NT2/D1 (cell line): ENCODE measurements around the gene PMM2.
"Not testable (repeated sequence)": the region's sequence is repeated elsewhere in the genome, so short reads cannot be mapped to it uniquely, and the experiment has no call there.

Experiments
- DNase-seq: peaks from one replicate; pipeline ENCODE4 v3.0.0-alpha.2; 2011; ENCODE audit warnings: low read depth, low spot score
- H3K27me3 ChIP-seq: 2 replicates; pipeline ENCODE4 v1.6.0; 2011; ENCODE audit warnings: mild to moderate bottlenecking; ENCODE audit not compliant: insufficient read length, insufficient read depth
- H3K36me3 ChIP-seq: 2 replicates; pipeline ENCODE4 v1.6.1; 2011; ENCODE audit warnings: mild to moderate bottlenecking, low read length, mixed read lengths; ENCODE audit not compliant: insufficient read depth, insufficient read length
- H3K4me1 ChIP-seq: 2 replicates; pipeline ENCODE4 v1.5.1; 2011; ENCODE audit not compliant: insufficient read depth, insufficient read length
- H3K4me3 ChIP-seq: 2 replicates; pipeline ENCODE4 v1.5.1; 2011; ENCODE audit warnings: low read depth; ENCODE audit not compliant: insufficient read length
- H3K9ac ChIP-seq: 2 replicates; pipeline ENCODE4 v1.6.0; 2011; ENCODE audit warnings: low read depth; ENCODE audit not compliant: insufficient read length
- H3K9me3 ChIP-seq: 2 replicates; pipeline ENCODE4 v1.5.1; 2011; ENCODE audit warnings: mild to moderate bottlenecking, low read length; ENCODE audit not compliant: insufficient read depth
- SUZ12 ChIP-seq: IDR thresholded peaks from 2 replicates; pipeline ENCODE4 v1.6.1; 2011; ENCODE audit not compliant: insufficient read length, insufficient read depth; ENCODE audit errors: extremely low read depth
- YY1 ChIP-seq: IDR thresholded peaks from 2 replicates; pipeline ENCODE4 v1.6.1; 2011; ENCODE audit not compliant: insufficient read length, insufficient read depth
- ZNF274 ChIP-seq: IDR thresholded peaks from 2 replicates; pipeline ENCODE4 v1.6.1; 2011; ENCODE audit warnings: mild to moderate bottlenecking, low read depth, low read length

Gene PMM2

DNA sequence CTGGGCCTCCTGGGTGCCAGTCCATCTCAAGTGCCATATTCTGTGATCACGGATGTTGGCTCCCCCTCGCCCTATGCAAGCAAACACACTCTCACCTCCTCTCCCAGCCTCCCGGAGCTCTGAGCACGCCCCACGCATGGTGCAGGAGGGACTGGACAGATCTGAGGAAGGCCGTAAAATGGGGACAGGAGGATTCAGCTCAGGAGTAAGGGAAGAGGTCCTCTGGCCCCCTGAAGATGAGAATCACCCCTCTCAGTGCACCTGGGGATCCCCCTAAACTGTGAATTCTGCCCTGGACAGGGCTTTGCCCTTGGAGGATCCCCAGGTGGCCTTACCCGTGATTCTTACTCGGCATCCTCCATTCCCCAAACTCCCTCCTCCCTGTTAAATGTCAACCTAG lies 15.8 kb upstream of the PMM2 start:
- Histone ChIP-seq H3K36me3 (no peaks in the 10 kb centered on the region), H3K27me3 (no peaks in the 10 kb centered on the region), H3K4me3 (no peak overlapping the region), H3K4me1 (no peaks in the 10 kb centered on the region), H3K9me3 (no peaks in the 10 kb centered on the region), H3K9ac (no peak overlapping the region)
- DNase-seq = no peak
- no peak for TF ChIP-seq SUZ12
- no peak for TF ChIP-seq YY1
- TF ChIP-seq ZNF274 = no peak

DNA sequence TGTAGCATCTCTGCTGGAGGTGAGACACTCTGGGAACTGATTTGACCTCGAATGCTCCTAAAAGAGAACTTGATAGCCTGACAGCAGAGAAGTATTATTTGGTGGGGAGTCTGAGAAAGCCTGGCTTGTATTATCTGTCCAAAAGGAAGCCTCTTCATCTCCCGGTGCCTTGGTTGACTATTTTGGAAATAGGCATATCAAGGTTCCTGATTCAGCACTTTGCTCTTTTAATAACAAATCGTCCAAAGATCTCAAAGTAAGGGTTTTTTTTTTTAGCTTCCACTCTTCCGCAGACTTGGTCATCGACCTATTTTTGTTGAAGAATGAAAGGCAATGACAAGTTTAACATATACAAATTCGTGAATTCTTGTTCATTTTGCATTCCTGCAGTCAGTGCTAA lies 15.0 kb upstream of the PMM2 start:
- no peak overlapping the region for H3K4me3 ChIP-seq
- H3K36me3 ChIP-seq = no peaks in the 10 kb centered on the region
- H3K4me1 ChIP-seq = no peaks in the 10 kb centered on the region
- H3K9ac ChIP-seq = no peak overlapping the region
- H3K9me3 ChIP-seq = no peaks in the 10 kb centered on the region
- no peak for DNase-seq
- no peaks in the 10 kb centered on the region for H3K27me3 ChIP-seq
- no peak for TF ChIP-seq ZNF274
- TF ChIP-seq YY1 = no peak
- no peak for TF ChIP-seq SUZ12

DNA sequence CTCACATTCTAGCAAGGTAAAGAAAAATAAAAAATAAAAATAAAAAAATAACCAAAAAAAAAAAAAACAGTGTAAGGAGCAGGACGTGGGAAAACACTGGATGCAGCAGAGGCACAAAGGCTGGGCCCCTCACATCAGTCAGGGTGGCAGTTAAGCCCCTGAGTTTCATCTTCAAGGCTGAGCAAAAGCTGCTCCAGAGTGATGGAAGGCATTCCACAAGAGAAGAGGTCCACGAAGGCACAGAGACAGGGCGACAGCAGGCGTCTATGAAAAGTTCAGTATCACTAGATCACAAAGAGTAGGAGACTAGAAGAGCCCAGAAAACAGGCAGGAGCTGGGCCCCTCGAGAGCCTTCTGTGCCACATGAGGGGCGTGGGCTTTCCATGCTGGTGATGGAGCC lies 12.2 kb upstream of the PMM2 start:
- no peaks in the 10 kb centered on the region for H3K4me1 ChIP-seq
- no peaks in the 10 kb centered on the region for H3K9me3 ChIP-seq
- H3K9ac ChIP-seq = no peak overlapping the region
- DNase-seq = no peak
- no peak overlapping the region for H3K4me3 ChIP-seq
- H3K36me3 ChIP-seq = no peaks in the 10 kb centered on the region
- no peak for TF ChIP-seq SUZ12
- no peak for TF ChIP-seq ZNF274
- TF ChIP-seq YY1 = no peak
- no peaks in the 10 kb centered on the region for H3K27me3 ChIP-seq

DNA sequence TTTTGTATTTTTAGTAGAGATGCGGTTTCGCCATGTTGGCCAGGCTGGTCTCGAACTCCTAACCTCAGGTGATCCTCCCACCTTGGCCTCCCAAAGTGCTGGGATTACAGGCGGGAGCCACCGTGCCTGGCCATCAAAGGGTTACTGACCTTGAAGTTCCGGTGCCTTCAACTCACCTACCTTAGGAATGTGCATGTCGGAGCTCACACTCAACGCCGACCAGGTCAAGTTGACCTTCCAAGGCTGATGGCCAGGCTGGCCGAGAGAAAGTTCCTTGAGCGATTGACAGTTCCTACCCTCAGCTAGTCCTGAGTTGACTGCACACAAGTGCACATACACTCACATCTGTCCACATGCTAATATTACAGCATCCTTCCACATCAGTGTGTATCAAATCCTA lies 11.3 kb upstream of the PMM2 start:
- H3K36me3 ChIP-seq, H3K9me3 ChIP-seq, H3K27me3 ChIP-seq, DNase-seq, H3K4me1 ChIP-seq, H3K9ac ChIP-seq, H3K4me3 ChIP-seq: not testable (repeated sequence)

DNA sequence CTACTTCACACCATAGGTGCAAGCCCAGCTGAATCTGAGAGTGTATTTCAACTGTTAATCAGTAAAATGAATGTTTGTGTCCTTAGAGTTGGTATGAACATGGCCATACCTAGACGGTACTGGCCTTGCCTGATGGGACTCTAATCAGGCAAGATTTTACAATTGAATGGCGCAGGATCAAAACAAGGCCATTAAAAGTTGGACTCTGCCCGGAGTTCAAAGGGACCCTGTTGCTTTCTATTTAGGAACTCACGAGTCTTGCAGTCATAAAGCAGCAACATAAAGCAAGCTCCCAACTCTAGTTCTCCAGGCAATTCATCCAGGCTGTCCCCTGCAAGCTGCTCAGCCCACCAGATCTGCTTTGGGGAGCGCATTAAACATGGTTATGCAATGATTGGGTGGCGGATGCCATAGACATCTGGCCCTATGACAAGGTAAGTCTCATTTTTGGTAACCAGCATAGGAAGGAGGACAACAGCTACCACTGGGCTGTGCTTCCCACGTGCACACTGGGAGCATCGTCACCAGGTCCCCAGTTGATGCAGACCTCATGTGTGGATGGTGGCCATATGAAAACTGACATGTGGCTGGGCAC lies 9.0 kb upstream of the PMM2 start:
- no peaks in the 10 kb centered on the region for H3K27me3 ChIP-seq
- no peaks in the 10 kb centered on the region for H3K4me1 ChIP-seq
- H3K36me3 ChIP-seq = peaks cover 3% of the 10 kb centered on the region
- no peak overlapping the region for H3K4me3 ChIP-seq
- H3K9ac ChIP-seq = no peak overlapping the region
- H3K9me3 ChIP-seq = no peaks in the 10 kb centered on the region
- no peak for DNase-seq
- TF ChIP-seq SUZ12 = no peak
- TF ChIP-seq ZNF274 = no peak
- TF ChIP-seq YY1 = no peak

DNA sequence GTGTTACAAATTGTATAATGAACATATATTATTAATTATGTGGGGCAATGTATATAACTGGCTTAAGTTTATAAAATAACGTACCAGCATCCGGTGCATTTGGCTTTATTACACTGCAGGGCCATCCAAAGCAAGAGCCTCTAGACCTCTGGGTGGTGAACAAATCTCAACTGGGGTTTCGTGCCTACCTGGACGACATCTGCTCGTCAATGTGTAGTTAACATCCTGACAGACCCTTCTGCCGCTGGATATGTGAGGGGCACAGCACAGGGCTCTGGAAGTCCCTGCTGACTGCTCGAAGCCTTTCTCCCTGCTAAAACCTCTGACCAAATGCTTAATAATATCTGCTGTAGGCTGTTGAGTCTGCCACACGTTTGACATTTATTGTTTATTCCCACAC lies 2.5 kb upstream of the PMM2 start:
- DNase-seq = no peak
- Histone ChIP-seq H3K4me3 (no peak overlapping the region), H3K9ac (no peak overlapping the region), H3K9me3 (no peaks in the 10 kb centered on the region), H3K27me3 (no peaks in the 10 kb centered on the region), H3K36me3 (peaks cover 39% of the 10 kb centered on the region), H3K4me1 (peaks cover 5% of the 10 kb centered on the region)
- TF ChIP-seq SUZ12 = no peak
- TF ChIP-seq ZNF274 = no peak
- no peak for TF ChIP-seq YY1

DNA sequence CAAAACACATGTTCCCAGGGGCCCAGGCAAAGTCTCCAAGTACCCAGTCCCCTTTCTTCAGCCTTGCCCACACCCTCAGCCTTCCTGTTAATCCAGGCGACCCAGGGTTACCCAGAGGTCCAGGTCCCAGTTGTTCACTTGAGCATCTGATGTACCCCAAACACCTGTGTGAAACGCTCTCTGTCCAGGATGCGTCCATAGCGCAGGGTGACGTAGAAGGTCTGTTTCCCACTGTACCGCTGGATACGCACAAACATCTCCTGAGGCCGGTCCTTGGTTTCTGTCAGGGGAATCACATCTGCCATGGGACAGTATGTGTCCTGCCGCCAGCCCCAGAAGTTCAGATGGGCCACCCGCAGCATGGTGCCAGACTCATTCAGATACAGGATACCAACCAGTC lies 1.8 kb upstream of the PMM2 start:
- Histone ChIP-seq H3K27me3 (no peaks in the 10 kb centered on the region), H3K4me3 (no peak overlapping the region), H3K9me3 (no peaks in the 10 kb centered on the region), H3K4me1 (peaks cover 5% of the 10 kb centered on the region), H3K9ac (peak overlapping the region; percentile 97), H3K36me3 (peaks cover 45% of the 10 kb centered on the region)
- no peak for DNase-seq
- TF ChIP-seq YY1 = no peak
- TF ChIP-seq SUZ12 = no peak
- no peak for TF ChIP-seq ZNF274
